DMS53 (cell line): ENCODE data around the gene CRY2.

Experiments used
- DNase-seq: peaks from one replicate; lab custom pipeline; 2025; lab: John Stamatoyannopoulos, UW

Gene CRY2

DNA sequence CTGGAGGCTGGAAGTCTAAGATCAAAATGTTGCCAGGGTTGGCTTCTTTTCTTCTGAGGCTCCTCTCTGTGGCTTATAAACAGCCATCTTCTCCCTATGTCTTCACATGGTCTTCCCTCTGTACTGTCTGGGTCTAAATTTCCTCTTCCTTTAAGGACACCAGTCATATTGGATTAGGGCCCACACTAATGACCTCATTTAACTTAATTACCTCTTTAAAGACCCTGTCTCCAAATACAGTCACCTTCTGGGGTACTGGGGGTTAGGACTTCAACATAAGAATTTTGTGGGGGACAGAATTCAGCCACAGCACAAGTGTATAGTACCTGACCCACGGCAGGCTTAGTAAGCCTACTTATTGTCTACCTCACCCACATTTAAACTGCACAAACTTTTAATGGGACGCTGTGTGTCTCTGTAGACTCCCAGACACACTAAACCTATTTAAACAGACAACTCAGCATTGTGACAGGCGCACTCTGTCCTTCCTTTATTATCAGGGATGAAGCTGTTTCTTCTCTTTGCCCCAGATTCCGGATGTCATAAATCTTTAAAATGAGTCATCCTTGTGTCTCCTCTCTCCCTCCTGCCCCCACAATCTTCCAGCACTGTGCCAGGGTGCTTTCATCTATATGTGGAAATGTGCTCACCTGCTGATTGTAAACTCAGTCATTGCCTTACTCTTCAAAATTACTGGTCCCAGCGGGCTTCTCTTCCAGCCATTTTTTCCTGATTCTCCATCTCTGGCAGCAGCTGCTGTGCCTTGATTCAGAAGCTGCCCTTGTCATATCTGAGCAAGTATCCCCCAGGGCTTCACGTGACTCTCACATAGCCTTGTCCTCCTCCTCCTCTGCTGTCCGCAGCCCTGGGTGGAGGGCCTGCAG is 32.8 kb downstream of the CRY2 start:
- DNase-seq, result peak; percentile 43

DNA sequence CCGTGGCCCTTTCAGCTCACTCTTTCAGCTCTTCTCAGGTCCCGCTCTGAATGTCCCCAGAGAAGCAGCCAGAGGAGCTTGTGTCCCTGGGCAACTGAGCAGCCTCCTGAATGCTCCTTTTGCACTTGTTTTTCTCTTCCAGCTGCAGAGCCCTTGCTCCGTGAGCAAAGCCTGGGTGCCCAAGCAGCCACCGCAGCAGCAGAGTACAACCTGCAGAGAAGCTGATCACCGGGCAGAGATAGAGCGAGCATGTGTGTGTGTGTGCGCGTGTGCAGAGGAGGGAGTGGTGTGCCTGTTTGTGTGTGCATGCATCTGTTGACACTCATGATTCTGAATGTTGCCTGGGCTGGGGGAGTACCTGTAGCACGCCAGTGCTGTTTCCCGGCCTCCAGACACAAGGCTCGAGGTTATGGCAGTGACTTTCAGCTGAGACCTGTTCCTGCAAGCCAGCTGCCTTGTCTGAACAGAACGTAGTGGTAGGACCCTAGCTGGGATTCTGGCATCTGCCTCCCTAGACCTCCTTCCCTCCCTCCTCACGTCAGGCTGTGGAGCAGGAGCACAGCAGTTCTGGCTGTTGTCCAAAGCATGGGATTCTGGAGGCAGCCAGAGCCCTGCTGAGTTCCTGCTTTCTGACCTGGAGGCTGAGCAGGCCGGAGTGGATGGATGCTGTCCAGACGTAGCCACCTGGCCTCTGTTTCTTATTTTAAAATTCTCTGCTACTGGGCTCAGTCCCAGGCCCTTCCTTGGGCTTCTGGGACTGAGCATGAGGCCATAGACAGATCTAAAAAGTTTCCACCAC is 33.7 kb downstream of the CRY2 start:
- no peak for DNase-seq

- no peak for DNase-seq
These were observed 34.6 kb downstream of the CRY2 start for GRCh38 chr11:45881708-45882368.

DNA sequence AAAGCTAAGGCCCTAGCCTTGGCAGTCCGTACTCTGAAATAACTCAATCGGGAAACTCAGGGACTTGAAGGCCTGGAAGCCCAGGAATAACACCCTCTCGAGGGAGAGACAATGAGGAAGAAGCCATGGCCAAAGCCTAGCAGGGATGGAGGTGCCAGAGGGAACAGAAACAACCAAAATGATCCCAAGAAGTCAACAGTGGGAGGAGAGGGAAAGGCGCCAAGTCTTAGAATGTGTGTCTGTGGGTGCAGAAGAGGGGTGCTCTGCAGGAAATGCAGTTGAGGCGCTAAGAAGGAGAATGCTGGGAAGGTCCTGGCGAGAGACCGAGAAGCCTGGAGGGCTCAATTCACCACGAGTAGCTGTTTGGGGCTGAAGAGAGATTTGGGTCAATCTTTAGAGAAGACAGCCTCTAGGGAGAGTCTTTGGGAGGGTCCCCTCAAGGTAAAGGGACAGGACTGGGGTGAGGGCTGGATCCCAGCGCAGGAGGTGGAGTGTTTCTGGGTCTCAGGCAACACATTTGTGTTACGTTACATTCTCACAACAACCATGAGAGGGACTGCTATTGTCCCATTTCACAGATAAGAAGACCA is 37.4 kb downstream of the CRY2 start:
- no peak for DNase-seq

GRCh38 chr11:45885274-45885920 is 38.1 kb downstream of the CRY2 start, which contains the start of gene MAPK8IP1:
Gene MAPK8IP1 (plus strand): TSS chr11:45885651. CDS start chr11:45885821, 170 bp downstream.
- peak; percentile 90 for DNase-seq

DNA sequence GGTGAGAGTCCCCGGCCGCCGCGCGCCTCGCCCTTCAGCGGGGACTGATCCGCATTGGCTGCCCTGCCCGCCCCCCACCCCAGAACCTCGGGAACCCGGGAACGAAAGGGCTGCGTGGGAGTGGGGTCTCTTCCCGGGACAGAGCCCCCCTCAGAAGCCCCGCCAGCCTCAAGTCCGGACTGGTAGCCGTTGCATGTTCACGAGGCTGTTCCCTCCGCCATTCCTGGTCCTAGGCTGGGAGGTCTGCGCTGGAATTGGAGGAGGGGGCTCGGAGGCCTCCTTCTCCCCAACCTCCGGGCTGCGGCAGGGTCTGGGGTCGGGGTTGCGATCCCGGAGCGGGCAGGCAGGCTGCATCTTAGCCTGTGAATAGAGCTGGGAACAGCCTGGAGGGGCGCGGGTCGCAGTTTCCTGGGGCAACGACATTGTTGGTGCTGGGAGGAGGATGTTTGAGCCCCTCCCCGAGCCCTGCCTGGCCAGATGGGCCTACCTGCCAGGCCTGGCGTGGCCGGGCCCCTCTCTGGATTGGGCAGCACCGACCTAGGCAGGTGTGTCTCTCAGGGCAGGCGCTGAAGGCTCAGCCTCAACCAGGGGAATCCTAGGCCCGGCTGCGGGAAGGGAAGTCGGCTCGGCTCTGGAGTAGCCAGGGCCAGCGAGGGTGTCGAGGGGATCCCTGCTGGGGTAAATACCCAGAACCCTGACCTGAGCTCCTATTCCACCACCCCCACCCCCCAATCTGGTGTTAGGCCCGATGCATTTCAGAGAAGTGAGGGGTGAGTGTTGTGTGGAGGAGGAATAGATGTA is 38.8 kb downstream of the CRY2 start:
- peak; percentile 63 for DNase-seq

- DNase-seq, result no peak
These were observed 39.7 kb downstream of the CRY2 start for GRCh38 chr11:45886816-45887520.

GRCh38 chr11:45887587-45887986 is 40.3 kb downstream of the CRY2 start:
- no peak for DNase-seq

DNA sequence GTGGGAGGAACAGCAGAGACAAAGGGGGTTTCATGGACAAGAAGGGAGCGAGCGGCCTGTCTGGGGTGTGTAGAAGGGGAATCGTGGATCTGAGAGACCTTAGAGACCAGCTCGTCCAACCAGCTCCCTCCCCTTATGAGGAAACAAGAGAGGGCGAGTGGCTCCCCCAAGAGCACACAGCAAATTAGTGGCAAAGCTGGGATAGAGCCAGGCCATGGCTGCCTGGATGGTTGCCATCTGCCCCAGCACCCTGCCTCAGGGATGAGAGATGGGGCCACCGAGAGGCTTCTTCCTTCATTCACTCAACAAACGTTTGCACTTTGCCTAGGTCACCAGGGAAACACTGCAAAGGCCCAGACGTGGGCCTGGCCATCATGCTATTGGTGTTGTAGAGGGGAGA is 42.3 kb downstream of the CRY2 start:
- no peak for DNase-seq

- no peak for DNase-seq
These were observed 42.7 kb downstream of the CRY2 start for GRCh38 chr11:45889966-45890365.

GRCh38 chr11:45890886-45891550 is 43.7 kb downstream of the CRY2 start:
- no peak for DNase-seq

- no peak for DNase-seq
These were observed 45.6 kb downstream of the CRY2 start for GRCh38 chr11:45892856-45893255.

DNA sequence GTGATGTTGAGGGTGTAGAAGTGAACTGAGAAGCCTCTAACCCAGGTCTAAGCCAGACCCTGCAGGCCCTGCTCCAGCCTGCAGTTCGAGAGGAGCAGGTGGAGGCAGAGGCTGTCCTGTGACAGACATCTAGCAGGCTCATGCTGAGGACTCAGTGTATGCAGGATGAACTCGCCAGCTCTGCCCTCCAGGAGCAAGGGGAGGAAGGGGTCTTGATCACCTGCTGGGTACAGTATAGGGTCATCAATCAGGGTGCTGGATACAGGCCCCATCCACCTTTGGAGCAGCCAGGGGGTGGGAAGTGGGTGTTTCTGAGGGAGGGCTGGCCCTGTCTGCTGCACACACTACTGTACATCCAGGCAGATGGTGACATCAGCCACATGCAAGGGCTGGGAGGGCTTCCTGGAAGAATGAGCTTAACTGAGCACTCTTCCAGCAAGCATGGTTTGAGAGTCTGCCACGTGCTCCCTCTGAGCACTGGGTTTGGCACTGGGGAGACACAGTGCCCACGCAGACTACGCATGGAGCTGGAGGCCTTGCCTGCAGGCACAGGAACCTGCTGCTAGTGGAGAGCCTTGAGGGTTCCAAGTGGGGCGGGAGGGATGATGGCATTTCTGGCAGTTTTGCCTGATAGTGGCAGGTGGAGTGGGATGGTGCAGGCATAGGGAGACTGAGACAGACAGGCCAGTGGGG is 47.4 kb downstream of the CRY2 start:
- no peak for DNase-seq

- DNase-seq, result peak; percentile 33
These were observed 48.4 kb downstream of the CRY2 start for GRCh38 chr11:45895553-45896259.

GRCh38 chr11:45896422-45896984 is 49.2 kb downstream of the CRY2 start:
- peak; percentile 82 for DNase-seq

DNA sequence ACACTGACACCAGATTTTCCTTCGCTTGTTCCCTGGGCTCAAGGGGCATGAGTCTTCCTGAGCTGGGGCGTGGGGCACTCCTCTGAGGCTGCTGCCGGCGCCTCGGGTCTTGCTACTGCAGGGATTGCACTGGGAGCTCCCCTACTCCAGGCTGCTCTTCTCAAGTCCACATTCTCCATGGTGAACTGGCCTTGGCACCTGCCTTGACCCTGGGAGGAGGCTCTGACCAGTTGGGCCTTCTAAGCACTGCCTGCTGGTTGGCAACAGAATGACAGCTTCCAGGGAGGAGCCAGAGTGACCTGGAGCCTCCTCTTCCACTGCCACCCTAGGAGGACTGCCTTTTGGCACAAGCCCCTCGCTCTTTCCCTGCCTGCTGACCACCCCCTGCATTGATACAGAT is 50.3 kb downstream of the CRY2 start:
- DNase-seq, result peak; percentile 37

DNA sequence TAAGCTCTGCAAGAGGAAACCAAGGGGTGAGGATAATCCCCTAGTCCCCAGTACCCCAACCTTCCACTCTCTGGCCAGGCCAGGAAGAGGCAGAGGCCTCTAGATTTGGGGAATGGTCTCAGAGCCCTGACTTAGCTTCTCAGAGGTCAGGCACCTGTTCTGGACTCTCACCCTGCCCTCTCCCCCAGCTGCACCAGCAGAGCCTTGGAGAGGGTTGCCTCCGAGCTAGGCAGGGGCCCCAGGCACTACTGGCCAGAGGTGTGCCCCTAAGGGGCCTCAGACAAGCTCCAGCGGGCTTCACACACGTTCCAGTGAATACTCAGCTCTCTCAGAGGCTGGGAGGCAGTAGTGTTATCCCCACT is 51.8 kb downstream of the CRY2 start:
- no peak for DNase-seq
